Fibroblast of peridontal ligament (primary cell): ENCODE data around the gene OR2V2.

ENCODE experiments used
- DNase-seq: peaks from one replicate; pipeline ENCODE4 v3.0.0-alpha.2; 2010; ENCODE audit errors: extremely low read depth

OR2V2 gene

GRCh38 chr5:181145133-181145532, 2.3 kb upstream of the OR2V2 start:
- DNase-seq = no peak

- DNase-seq = no peak
These were observed 2.0 kb downstream of the OR2V2 start for GRCh38 chr5:181149355-181149754.

- DNase-seq = no peak
These were observed 2.7 kb downstream of the OR2V2 start for GRCh38 chr5:181149806-181150733.

GRCh38 chr5:181151146-181151545, 3.8 kb downstream of the OR2V2 start:
- DNase-seq = no peak

GRCh38 chr5:181152406-181152805, 5.0 kb downstream of the OR2V2 start:
- no peak for DNase-seq

GRCh38 chr5:181153814-181154213, 6.4 kb downstream of the OR2V2 start:
- no peak for DNase-seq

GRCh38 chr5:181156758-181157157, 9.4 kb downstream of the OR2V2 start:
- DNase-seq = no peak

GRCh38 chr5:181158869-181159268, 11.5 kb downstream of the OR2V2 start:
- DNase-seq = no peak

GRCh38 chr5:181159286-181160151, 12.1 kb downstream of the OR2V2 start:
- DNase-seq = peak; percentile 74

- peak; percentile 25 for DNase-seq
These were observed 12.9 kb downstream of the OR2V2 start for GRCh38 chr5:181160152-181160754.

- peak; percentile 58 for DNase-seq
These were observed 13.6 kb downstream of the OR2V2 start for GRCh38 chr5:181160755-181161533.

- no peak for DNase-seq
These were observed 14.3 kb downstream of the OR2V2 start for GRCh38 chr5:181161534-181162175.

- no peak for DNase-seq
These were observed 16.2 kb downstream of the OR2V2 start for GRCh38 chr5:181163487-181164075.

GRCh38 chr5:181164076-181164952, 16.9 kb downstream of the OR2V2 start:
- DNase-seq = no peak

GRCh38 chr5:181166812-181167733, 19.7 kb downstream of the OR2V2 start:
- DNase-seq = no peak

GRCh38 chr5:181167814-181168488, 20.6 kb downstream of the OR2V2 start:
- DNase-seq = no peak

GRCh38 chr5:181168595-181169118, 21.3 kb downstream of the OR2V2 start:
- DNase-seq = no peak
